ENCODE measurements around the gene CRIM1. TPM values are rescaled to one million over a fixed set of nuclear protein-coding genes. Genes with fewer than 3 reads are reported as not detected.

Gene CRIM1
- total RNA-seq, 1 donor from 2014 or later: 35.3 TPM

GRCh38 chr2:36513661-36514060 lies 158.1 kb downstream of the CRIM1 start:
- FAIRE-seq (no peak), DNase-seq (ENCODE audit: low read depth) (no peak)
- TF ChIP-seq CTCF (IDR thresholded peaks at IDR 0.05; ENCODE audit: insufficient read depth, low read length, severe bottlenecking): no peak
- Histone ChIP-seq H3K27me3 (ENCODE audit: control insufficient read depth, insufficient read depth, low read length) (no peaks in the 10 kb centered on the region), H3K36me3 (ENCODE audit: control insufficient read depth, insufficient read depth, low read length) (peaks cover 21% of the 10 kb centered on the region), H3K4me3 (ENCODE audit: low read depth, low read length) (no peak overlapping the region)

- H3K27me3 ChIP-seq (ENCODE audit: control insufficient read depth, insufficient read depth, low read length): no peaks in the 10 kb centered on the region
- H3K36me3 ChIP-seq (ENCODE audit: control insufficient read depth, insufficient read depth, low read length): peaks cover 26% of the 10 kb centered on the region
- DNase-seq (ENCODE audit: low read depth): no peak
- no peak for FAIRE-seq
- H3K4me3 ChIP-seq (ENCODE audit: low read depth, low read length): no peak overlapping the region
- no peak for TF ChIP-seq CTCF (IDR thresholded peaks at IDR 0.05; ENCODE audit: insufficient read depth, low read length, severe bottlenecking)
These were observed 160.0 kb downstream of the CRIM1 start for GRCh38 chr2:36515538-36515937.

- FAIRE-seq: no peak
- no peak for DNase-seq (ENCODE audit: low read depth)
- H3K4me3 ChIP-seq (ENCODE audit: low read depth, low read length): no peak overlapping the region
- no peak for TF ChIP-seq CTCF (IDR thresholded peaks at IDR 0.05; ENCODE audit: insufficient read depth, low read length, severe bottlenecking)
- peaks cover 24% of the 10 kb centered on the region for H3K36me3 ChIP-seq (ENCODE audit: control insufficient read depth, insufficient read depth, low read length)
- H3K27me3 ChIP-seq (ENCODE audit: control insufficient read depth, insufficient read depth, low read length): no peaks in the 10 kb centered on the region
These were observed 160.7 kb downstream of the CRIM1 start for GRCh38 chr2:36516136-36516870.

GRCh38 chr2:36520431-36520830 lies 164.9 kb downstream of the CRIM1 start:
- TF ChIP-seq CTCF (IDR thresholded peaks at IDR 0.05; ENCODE audit: insufficient read depth, low read length, severe bottlenecking): no peak
- H3K36me3 ChIP-seq (ENCODE audit: control insufficient read depth, insufficient read depth, low read length): peaks cover 20% of the 10 kb centered on the region
- H3K27me3 ChIP-seq (ENCODE audit: control insufficient read depth, insufficient read depth, low read length): no peaks in the 10 kb centered on the region
- H3K4me3 ChIP-seq (ENCODE audit: low read depth, low read length): no peak overlapping the region
- FAIRE-seq (no peak), DNase-seq (ENCODE audit: low read depth) (no peak)

- DNase-seq (ENCODE audit: low read depth) (no peak), FAIRE-seq (no peak)
- H3K4me3 ChIP-seq (ENCODE audit: low read depth, low read length): no peak overlapping the region
- peaks cover 15% of the 10 kb centered on the region for H3K36me3 ChIP-seq (ENCODE audit: control insufficient read depth, insufficient read depth, low read length)
- no peaks in the 10 kb centered on the region for H3K27me3 ChIP-seq (ENCODE audit: control insufficient read depth, insufficient read depth, low read length)
- no peak for TF ChIP-seq CTCF (IDR thresholded peaks at IDR 0.05; ENCODE audit: insufficient read depth, low read length, severe bottlenecking)
These were observed 167.6 kb downstream of the CRIM1 start for GRCh38 chr2:36523153-36523552.

GRCh38 chr2:36525245-36525644 lies 169.7 kb downstream of the CRIM1 start:
- H3K36me3 ChIP-seq (ENCODE audit: control insufficient read depth, insufficient read depth, low read length): peaks cover 10% of the 10 kb centered on the region
- no peak overlapping the region for H3K4me3 ChIP-seq (ENCODE audit: low read depth, low read length)
- TF ChIP-seq CTCF (IDR thresholded peaks at IDR 0.05; ENCODE audit: insufficient read depth, low read length, severe bottlenecking): no peak
- DNase-seq (ENCODE audit: low read depth): peak; percentile 55
- FAIRE-seq: no peak
- H3K27me3 ChIP-seq (ENCODE audit: control insufficient read depth, insufficient read depth, low read length): no peaks in the 10 kb centered on the region

Measured in bronchial epithelial cell (primary cell).